Measurements from ENCODE around the gene KRT77.

GRCh38 chr12:52749827-52750226 is 46.5 kb upstream of the KRT77 start:
- TF ChIP-seq CTCF (IDR thresholded peaks at IDR 0.05) (no peak), POLR2A (IDR thresholded peaks at IDR 0.05) (no peak)

Measured in vagina (tissue), 2 donors.